ENCODE data around the gene MMP27. TPM values are rescaled to one million over a fixed set of nuclear protein-coding genes. Genes with fewer than 3 reads are reported as not detected.
A peak's percentile ranks its signal among the peaks of the same experiment; 100 is the strongest.

The MMP27 gene
- total and polyA plus RNA-seq, 12 donors: not detected

DNA sequence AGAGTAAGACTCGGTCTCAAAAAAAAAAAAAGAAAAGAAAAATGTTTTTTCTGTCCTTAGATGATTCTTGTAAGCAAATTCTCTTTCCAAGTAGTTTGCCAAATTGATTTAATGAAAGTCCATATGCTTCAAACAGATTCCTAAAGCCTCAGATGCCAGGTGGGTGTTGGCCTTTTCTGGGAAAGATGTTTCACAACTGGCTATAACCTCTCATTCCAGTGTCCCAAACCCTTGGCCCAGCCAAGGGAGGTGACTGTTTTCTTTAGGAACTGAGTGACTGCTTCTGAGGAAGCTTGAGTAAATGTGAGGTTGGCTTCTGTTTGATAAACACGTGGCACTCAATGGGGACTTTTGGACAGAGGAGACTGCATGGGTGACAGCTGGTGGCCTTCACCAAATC lies 27.5 kb downstream of the MMP27 start:
- no peak overlapping the region for H3K27ac ChIP-seq

DNA sequence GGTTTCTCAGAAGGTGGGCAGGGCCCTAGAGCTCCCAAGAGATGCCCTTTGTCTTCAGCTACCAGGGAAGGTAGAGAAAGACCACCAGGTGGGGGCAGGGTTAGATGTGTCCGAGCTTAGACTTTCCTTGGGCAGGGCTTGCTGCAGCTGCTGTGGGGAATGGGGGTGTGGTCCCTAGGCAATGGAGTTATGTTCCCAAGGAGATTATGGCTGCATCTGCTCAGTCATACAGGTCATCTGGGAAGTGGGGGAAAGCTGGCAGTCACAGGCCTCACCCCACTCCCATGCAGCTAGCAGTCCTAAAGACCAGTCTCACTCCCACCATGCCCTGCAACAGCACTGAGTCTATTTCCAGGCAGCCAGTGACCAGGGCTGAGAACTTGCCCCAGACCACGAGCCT lies 29.5 kb downstream of the MMP27 start:
- DNase-seq (no peak), ATAC-seq (no peak)
- Histone ChIP-seq H3K27me3 (peaks cover 0 to 4% (median 0%) of the 10 kb centered on the region in 7 donors), H3K36me3 (no peaks in the 10 kb centered on the region), H3K4me3 (no peak overlapping the region), H3K4me1 (no peaks in the 10 kb centered on the region), H3K9me3 (peaks cover 0 to 2% (median 0%) of the 10 kb centered on the region in 11 donors), H3K27ac (no peak overlapping the region)
- intact Hi-C loops (cut with DNase I): no loop called here
- TF ChIP-seq, protein P1, sequence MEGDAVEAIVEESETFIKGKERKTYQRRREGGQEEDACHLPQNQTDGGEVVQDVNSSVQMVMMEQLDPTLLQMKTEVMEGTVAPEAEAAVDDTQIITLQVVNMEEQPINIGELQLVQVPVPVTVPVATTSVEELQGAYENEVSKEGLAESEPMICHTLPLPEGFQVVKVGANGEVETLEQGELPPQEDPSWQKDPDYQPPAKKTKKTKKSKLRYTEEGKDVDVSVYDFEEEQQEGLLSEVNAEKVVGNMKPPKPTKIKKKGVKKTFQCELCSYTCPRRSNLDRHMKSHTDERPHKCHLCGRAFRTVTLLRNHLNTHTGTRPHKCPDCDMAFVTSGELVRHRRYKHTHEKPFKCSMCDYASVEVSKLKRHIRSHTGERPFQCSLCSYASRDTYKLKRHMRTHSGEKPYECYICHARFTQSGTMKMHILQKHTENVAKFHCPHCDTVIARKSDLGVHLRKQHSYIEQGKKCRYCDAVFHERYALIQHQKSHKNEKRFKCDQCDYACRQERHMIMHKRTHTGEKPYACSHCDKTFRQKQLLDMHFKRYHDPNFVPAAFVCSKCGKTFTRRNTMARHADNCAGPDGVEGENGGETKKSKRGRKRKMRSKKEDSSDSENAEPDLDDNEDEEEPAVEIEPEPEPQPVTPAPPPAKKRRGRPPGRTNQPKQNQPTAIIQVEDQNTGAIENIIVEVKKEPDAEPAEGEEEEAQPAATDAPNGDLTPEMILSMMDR (IDR thresholded peaks at IDR 0.05): no peak
- 80 to 83% methylated on average over 2 of the region's 2 CpGs for WGBS, 2 donors

More for the DNA sequence above, 27.5 kb downstream of the MMP27 start:
- Histone ChIP-seq H3K4me3 (no peak overlapping the region), H3K9me3 (peaks cover 0 to 2% (median 0%) of the 10 kb centered on the region in 11 donors), H3K4me1 (no peaks in the 10 kb centered on the region), H3K36me3 (no peaks in the 10 kb centered on the region), H3K27me3 (peaks cover 0 to 5% (median 0%) of the 10 kb centered on the region in 7 donors)
- intact Hi-C loops (cut with DNase I): no loop called here
- TF ChIP-seq, protein P1 (IDR thresholded peaks at IDR 0.05): no peak
- ATAC-seq (no peak), DNase-seq (no peak)
- 68 to 83% methylated on average over 2 of the region's 2 CpGs for WGBS, 2 donors

DNA sequence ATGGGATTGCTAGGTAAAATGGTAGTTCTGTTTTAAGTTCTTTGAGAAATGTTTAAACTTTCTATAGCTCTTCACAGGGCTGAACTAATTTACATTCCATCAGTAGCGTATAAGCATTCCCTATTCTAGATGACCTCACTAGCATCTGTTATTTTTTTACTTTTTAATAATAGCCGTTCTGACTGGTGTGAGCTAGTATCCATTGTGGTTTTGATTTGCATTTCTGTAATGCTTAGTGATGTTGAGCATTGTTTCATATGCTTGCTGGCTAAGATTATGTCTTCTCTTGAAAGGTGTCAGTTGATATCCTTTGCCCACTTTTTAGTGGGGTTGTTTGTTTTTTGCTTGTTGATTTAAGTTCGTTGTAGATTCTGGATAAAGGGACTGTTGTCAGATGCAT lies 35.9 kb downstream of the MMP27 start:
- TF ChIP-seq, protein P1 (IDR thresholded peaks at IDR 0.05): no peak
- ATAC-seq (no peak), DNase-seq (no peak)
- H3K36me3 ChIP-seq: no peaks in the 10 kb centered on the region
- WGBS, 2 donors: 62 to 69% methylated on average over 3 of the region's 3 CpGs
- intact Hi-C loops (cut with DNase I): loop anchor here in 4 of 10 donors (5.0 to 10.0 kb wide), 5 partner anchors 172 to 382 kb away; no protein-coding TSS in a partner anchor
- no peak overlapping the region for H3K27ac ChIP-seq
- no peak overlapping the region for H3K4me3 ChIP-seq
- H3K27me3 ChIP-seq: peaks cover 0 to 6% (median 0%) of the 10 kb centered on the region in 7 donors
- no peaks in the 10 kb centered on the region for H3K4me1 ChIP-seq
- no peaks in the 10 kb centered on the region for H3K9me3 ChIP-seq

DNA sequence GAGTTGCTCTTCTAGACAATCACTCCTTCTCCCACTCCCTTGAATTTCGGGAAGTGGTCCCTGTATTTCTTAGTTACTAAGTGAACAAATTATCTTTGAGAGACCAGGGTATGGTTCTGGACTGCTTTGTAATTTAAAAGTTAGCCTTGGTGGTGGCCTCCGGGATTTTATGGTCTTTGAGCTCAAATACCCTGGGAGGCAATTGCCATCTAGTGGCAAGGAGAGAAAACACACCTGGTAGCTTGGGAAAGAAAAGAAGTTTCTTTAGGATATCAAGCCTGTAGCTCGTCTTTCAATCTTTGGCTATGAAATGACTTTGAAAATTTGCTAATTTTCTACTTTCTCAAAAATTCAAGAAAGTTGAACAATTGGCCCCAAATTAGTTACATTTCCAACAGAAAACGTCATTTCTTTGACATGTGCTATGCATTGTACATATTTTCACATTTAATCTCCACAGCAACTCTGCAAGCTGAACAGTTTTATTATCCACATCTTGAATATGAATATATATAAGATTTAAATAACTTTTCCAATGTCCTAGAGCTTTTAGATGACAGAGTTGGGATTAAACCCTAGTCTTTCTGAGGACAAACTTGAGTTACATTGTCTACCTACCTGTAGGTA lies 39.1 kb downstream of the MMP27 start:
- peaks cover 0 to 6% (median 4%) of the 10 kb centered on the region in 7 donors for H3K27me3 ChIP-seq
- intact Hi-C loops (cut with DNase I): loop anchor here in 4 of 10 donors (5.0 to 10.0 kb wide), 5 partner anchors 169 to 379 kb away; no protein-coding TSS in a partner anchor
- no peaks in the 10 kb centered on the region for H3K9me3 ChIP-seq
- H3K27ac ChIP-seq: no peak overlapping the region
- ATAC-seq (peak in 1 of 8 donors; percentile 33), DNase-seq (no peak)
- H3K36me3 ChIP-seq: no peaks in the 10 kb centered on the region
- WGBS, 2 donors: 3 to 4% methylated on average over 4 of the region's 4 CpGs
- H3K4me3 ChIP-seq: no peak overlapping the region
- TF ChIP-seq, protein P1 (IDR thresholded peaks at IDR 0.05): peak; percentile 25 to 81 (median 64)
- no peaks in the 10 kb centered on the region for H3K4me1 ChIP-seq
